ENCODE results near the gene CD53. TPM values are rescaled to one million over a fixed set of nuclear protein-coding genes. Genes with fewer than 3 reads are reported as not detected.

CD53 gene
- total and polyA plus RNA-seq, 9 of the 15 experiments (the other 6 are each of a cell fraction or from before 2014, with no cell fraction given), result 63.5 to 220 (median 131) TPM

DNA sequence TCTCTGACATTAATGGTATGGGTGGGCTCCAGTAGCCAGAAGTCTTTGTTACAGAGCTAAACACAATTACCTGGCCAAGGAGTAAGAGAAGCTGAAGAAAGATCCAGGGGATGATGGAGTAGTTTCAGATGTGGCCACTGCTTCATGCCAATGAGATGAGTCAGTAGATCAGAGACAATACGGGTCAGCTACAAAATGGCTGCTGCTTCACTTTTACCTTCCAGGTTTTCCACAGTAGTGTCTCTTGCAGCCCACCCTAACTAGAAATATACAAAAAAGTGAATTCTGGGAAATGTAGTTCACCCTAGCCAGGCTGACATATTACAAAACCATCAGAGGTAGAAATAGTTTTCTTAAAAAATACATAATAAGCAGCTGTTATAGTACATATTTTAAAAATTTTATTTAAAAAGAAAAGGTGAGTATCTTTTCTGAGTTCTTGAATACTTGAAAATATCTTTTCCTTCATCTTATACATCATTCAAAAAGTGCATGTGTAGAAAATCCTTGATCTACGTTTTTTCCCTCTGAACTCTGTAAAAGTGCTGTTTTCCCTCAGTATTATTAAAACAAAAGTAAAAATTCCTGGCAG lies 54.6 kb downstream of the CD53 start:
- ChIA-PET POLR2A (interaction anchor here (1.8 kb wide), 1 partner anchor 10 kb away, joined by 3 read pairs; no protein-coding TSS in a partner anchor), CTCF (ENCODE audit: low intra/inter-chr PET ratio) (no interaction called here)
- peak; percentile 86 for ATAC-seq
- WGBS (ENCODE audit: insufficient coverage, low coverage, missing lambda C conversion rate), result 44% methylated on average over 2 of the region's 2 CpGs
- FAIRE-seq, result peak; percentile 6
- no peak overlapping the region for H3K4me3 ChIP-seq
- H3K9me3 ChIP-seq (replicated peaks; ENCODE audit: control insufficient read depth, insufficient read depth, low read depth, low read length), result no peaks in the 10 kb centered on the region
- intact Hi-C loops (cut with micrococcal nuclease), result no loop called here
- BruUV-seq (replicated peaks), result no TSS peak
- peak overlapping the region; percentile 20; the same call in 1 of the 3 replicates for H3K27ac ChIP-seq (ENCODE audit: extremely low read depth, low read depth, low read length)
- no peaks in the 10 kb centered on the region for H4K20me1 ChIP-seq (replicated peaks; ENCODE audit: control insufficient read depth, insufficient read depth, low read length)
- no peaks in the 10 kb centered on the region for H3K36me3 ChIP-seq (ENCODE audit: control insufficient read depth, insufficient read depth, low read length)
- H3K27me3 ChIP-seq (ENCODE audit: control insufficient read depth in 2 of 2, insufficient read depth in 2 of 2, low read length in 2 of 2), result no peaks in the 10 kb centered on the region
- no peaks in the 10 kb centered on the region for H3K79me2 ChIP-seq (ENCODE audit: control insufficient read depth, insufficient read depth, low read length)
- in situ Hi-C loops (cut with MboI), result no loop called here
- peak overlapping the region; percentile 78 for H2AFZ ChIP-seq (ENCODE audit: low read depth, low read length)
- H3K4me1 ChIP-seq (replicated peaks in 1 of 2; ENCODE audit: control insufficient read depth in 2 of 2, insufficient read depth in 2 of 2, low read length in 2 of 2), result peaks cover 0 to 3% of the 10 kb centered on the region in 2 experiments; a peak in 1 of 5 replicates
- H3K4me2 ChIP-seq (ENCODE audit: insufficient read depth, low read length), result peak overlapping the region; percentile 15; the same call in 1 of the 2 replicates
- no peak overlapping the region for H3K9ac ChIP-seq (ENCODE audit: insufficient read depth in 1 of 2, low read depth in 2 of 2, low read length in 2 of 2)
- H3K9me1 ChIP-seq (ENCODE audit: control insufficient read depth, insufficient read depth, low read length), result no peaks in the 10 kb centered on the region
- peak; percentile 16 to 41 (median 24) for DNase-seq (ENCODE audit: extremely low read depth in 1 of 4, low spot score in 3 of 4)
- TF ChIP-seq TCF7 (IDR thresholded peaks at IDR 0.05; ENCODE audit: borderline replicate concordance) (0 out of 2 replicates have a peak, but pooled peaks have one; percentile 54), NR2C1 (IDR thresholded peaks at IDR 0.05) (no peak), NR2C1 (tag; IDR thresholded peaks at IDR 0.05) (no peak), RFX7 (CRISPR knock-in tag; IDR thresholded peaks at IDR 0.05) (no peak), ATF2 (CRISPR knock-in tag; IDR thresholded peaks at IDR 0.05) (no peak), YY1 (IDR thresholded peaks at IDR 0.05; ENCODE audit: borderline replicate concordance in 1 of 3, control insufficient read depth in 1 of 3, extremely low read depth in 1 of 3, insufficient read depth in 3 of 3, insufficient read length in 1 of 3, insufficient replicate concordance in 2 of 3, low read depth in 1 of 3, low read length in 2 of 3) (peak in 2 of 3 experiments; percentile 35 to 90), ARID1B (IDR thresholded peaks at IDR 0.05) (0 out of 2 replicates have a peak, but pooled peaks have one; percentile 21), BDP1 (IDR thresholded peaks at IDR 0.05; ENCODE audit: insufficient read depth, insufficient read length) (no peak), DPF2 (IDR thresholded peaks at IDR 0.05) (0 out of 2 replicates have a peak, but pooled peaks have one; percentile 45), TEAD4 (IDR thresholded peaks at IDR 0.05; ENCODE audit: low read length) (peak; percentile 41; the same call in 1 of the 2 replicates), TEAD4 (CRISPR knock-in tag; IDR thresholded peaks at IDR 0.05; ENCODE audit: borderline replicate concordance) (no peak), NELFE (IDR thresholded peaks at IDR 0.05; ENCODE audit: insufficient read depth, insufficient read length) (no peak)
- TF ChIP-seq, protein P1, sequence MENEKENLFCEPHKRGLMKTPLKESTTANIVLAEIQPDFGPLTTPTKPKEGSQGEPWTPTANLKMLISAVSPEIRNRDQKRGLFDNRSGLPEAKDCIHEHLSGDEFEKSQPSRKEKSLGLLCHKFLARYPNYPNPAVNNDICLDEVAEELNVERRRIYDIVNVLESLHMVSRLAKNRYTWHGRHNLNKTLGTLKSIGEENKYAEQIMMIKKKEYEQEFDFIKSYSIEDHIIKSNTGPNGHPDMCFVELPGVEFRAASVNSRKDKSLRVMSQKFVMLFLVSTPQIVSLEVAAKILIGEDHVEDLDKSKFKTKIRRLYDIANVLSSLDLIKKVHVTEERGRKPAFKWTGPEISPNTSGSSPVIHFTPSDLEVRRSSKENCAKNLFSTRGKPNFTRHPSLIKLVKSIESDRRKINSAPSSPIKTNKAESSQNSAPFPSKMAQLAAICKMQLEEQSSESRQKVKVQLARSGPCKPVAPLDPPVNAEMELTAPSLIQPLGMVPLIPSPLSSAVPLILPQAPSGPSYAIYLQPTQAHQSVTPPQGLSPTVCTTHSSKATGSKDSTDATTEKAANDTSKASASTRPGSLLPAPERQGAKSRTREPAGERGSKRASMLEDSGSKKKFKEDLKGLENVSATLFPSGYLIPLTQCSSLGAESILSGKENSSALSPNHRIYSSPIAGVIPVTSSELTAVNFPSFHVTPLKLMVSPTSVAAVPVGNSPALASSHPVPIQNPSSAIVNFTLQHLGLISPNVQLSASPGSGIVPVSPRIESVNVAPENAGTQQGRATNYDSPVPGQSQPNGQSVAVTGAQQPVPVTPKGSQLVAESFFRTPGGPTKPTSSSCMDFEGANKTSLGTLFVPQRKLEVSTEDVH (IDR thresholded peaks at IDR 0.05; ENCODE audit: low read depth, partially characterized antibody), result no peak
- TF ChIP-seq, protein P2, sequence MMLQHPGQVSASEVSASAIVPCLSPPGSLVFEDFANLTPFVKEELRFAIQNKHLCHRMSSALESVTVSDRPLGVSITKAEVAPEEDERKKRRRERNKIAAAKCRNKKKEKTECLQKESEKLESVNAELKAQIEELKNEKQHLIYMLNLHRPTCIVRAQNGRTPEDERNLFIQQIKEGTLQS (IDR thresholded peaks at IDR 0.05), result peak; percentile 57; the same call in 1 of the 2 replicates
- TF ChIP-seq, protein P2 (CRISPR knock-in tag; conservative IDR thresholded peaks at IDR 0.05), result no peak

Data from K562 (cell line).